ENCODE measurements around the gene SDCCAG8. TPM values are rescaled to one million over a fixed set of nuclear protein-coding genes. Genes with fewer than 3 reads are reported as not detected.

The SDCCAG8 gene
- total and polyA plus RNA-seq, 4 donors = 8.5 to 25.8 (median 17.5) TPM

- WGBS = 46% methylated on average over 12 of the region's 12 CpGs
- Histone ChIP-seq H3K9me3 (ENCODE audit: control insufficient read depth in 4 of 4, low read length in 3 of 4) (no peaks in the 10 kb centered on the region), H3K4me3 (ENCODE audit: low read depth in 1 of 3, low read length in 3 of 3) (peak overlapping the region in 1 of 3 donors; percentile 29), H3K27ac (ENCODE audit: low read depth in 1 of 2, low read length in 2 of 2) (peak overlapping the region in 1 of 2 donors; percentile 40), H3K36me3 (ENCODE audit: control insufficient read depth in 4 of 4, insufficient read depth in 3 of 4, low read depth in 1 of 4, low read length in 3 of 4) (peaks cover 0 to 5% (median 0%) of the 10 kb centered on the region in 4 donors), H3K9ac (ENCODE audit: low read depth in 1 of 2, low read length in 2 of 2) (peak overlapping the region in 1 of 2 donors; percentile 1), H3K4me1 (ENCODE audit: control insufficient read depth in 4 of 4, insufficient read depth in 4 of 4, low read length in 3 of 4) (peaks cover 0 to 11% (median 2%) of the 10 kb centered on the region in 4 donors), H3K27me3 (ENCODE audit: control insufficient read depth in 4 of 4, insufficient read depth in 4 of 4, low read length in 3 of 4) (no peaks in the 10 kb centered on the region)
- no peak for TF ChIP-seq HNF4G (IDR thresholded peaks at IDR 0.05)
- TF ChIP-seq RXRA (IDR thresholded peaks at IDR 0.05) = no peak
- TF ChIP-seq, protein P1, sequence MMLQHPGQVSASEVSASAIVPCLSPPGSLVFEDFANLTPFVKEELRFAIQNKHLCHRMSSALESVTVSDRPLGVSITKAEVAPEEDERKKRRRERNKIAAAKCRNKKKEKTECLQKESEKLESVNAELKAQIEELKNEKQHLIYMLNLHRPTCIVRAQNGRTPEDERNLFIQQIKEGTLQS (IDR thresholded peaks at IDR 0.05) = no peak
- no peak for TF ChIP-seq REST (IDR thresholded peaks at IDR 0.05)
- TF ChIP-seq YY1 (IDR thresholded peaks at IDR 0.05) = peak; percentile 43
- peak in 1 of 2 donors; percentile 5 for TF ChIP-seq RAD21 (IDR thresholded peaks at IDR 0.05)
- DNase-seq (ENCODE audit: low spot score) = no peak
Observed at GRCh38 chr1:243473227-243474135, 217.6 kb downstream of the SDCCAG8 start.

GRCh38 chr1:243474136-243474881 is 218.5 kb downstream of the SDCCAG8 start:
- DNase-seq (ENCODE audit: low spot score) = no peak
- H3K27me3 ChIP-seq (ENCODE audit: control insufficient read depth in 4 of 4, insufficient read depth in 4 of 4, low read length in 3 of 4) = no peaks in the 10 kb centered on the region
- H3K36me3 ChIP-seq (ENCODE audit: control insufficient read depth in 4 of 4, insufficient read depth in 3 of 4, low read depth in 1 of 4, low read length in 3 of 4) = peaks cover 0 to 5% (median 0%) of the 10 kb centered on the region in 4 donors
- H3K4me1 ChIP-seq (ENCODE audit: control insufficient read depth in 4 of 4, insufficient read depth in 4 of 4, low read length in 3 of 4) = peaks cover 0 to 11% (median 2%) of the 10 kb centered on the region in 4 donors
- H3K4me3 ChIP-seq (ENCODE audit: low read depth in 1 of 3, low read length in 3 of 3) = no peak overlapping the region
- TF ChIP-seq SP1 (IDR thresholded peaks at IDR 0.05) (no peak), HNF4A (conservative IDR thresholded peaks at IDR 0.05) (no peak), RAD21 (IDR thresholded peaks at IDR 0.05) (no peak), NR2F2 (IDR thresholded peaks at IDR 0.05) (no peak)
- H3K9me3 ChIP-seq (ENCODE audit: control insufficient read depth in 4 of 4, low read length in 3 of 4) = no peaks in the 10 kb centered on the region
- no peak overlapping the region for H3K9ac ChIP-seq (ENCODE audit: low read depth in 1 of 2, low read length in 2 of 2)
- H3K27ac ChIP-seq (ENCODE audit: low read depth in 1 of 2, low read length in 2 of 2) = no peak overlapping the region
- 94% methylated on average over 55 of the region's 55 CpGs for WGBS

GRCh38 chr1:243474906-243475305 is 219.1 kb downstream of the SDCCAG8 start:
- H3K4me3 ChIP-seq (ENCODE audit: low read depth in 1 of 3, low read length in 3 of 3) = no peak overlapping the region
- H3K9me3 ChIP-seq (ENCODE audit: control insufficient read depth in 4 of 4, low read length in 3 of 4) = no peaks in the 10 kb centered on the region
- no peaks in the 10 kb centered on the region for H3K27me3 ChIP-seq (ENCODE audit: control insufficient read depth in 4 of 4, insufficient read depth in 4 of 4, low read length in 3 of 4)
- H3K9ac ChIP-seq (ENCODE audit: low read depth in 1 of 2, low read length in 2 of 2) = no peak overlapping the region
- H3K27ac ChIP-seq (ENCODE audit: low read depth in 1 of 2, low read length in 2 of 2) = no peak overlapping the region
- DNase-seq (ENCODE audit: low spot score) = no peak
- WGBS = 99% methylated on average over 9 of the region's 9 CpGs
- H3K36me3 ChIP-seq (ENCODE audit: control insufficient read depth in 4 of 4, insufficient read depth in 3 of 4, low read depth in 1 of 4, low read length in 3 of 4) = peaks cover 0 to 5% (median 0%) of the 10 kb centered on the region in 4 donors
- peaks cover 0 to 11% (median 2%) of the 10 kb centered on the region in 4 donors for H3K4me1 ChIP-seq (ENCODE audit: control insufficient read depth in 4 of 4, insufficient read depth in 4 of 4, low read length in 3 of 4)
- no peak for TF ChIP-seq CTCF (IDR thresholded peaks at IDR 0.05; ENCODE audit: low read depth, low read length, missing input control)
- TF ChIP-seq ZBTB33 (IDR thresholded peaks at IDR 0.05) = no peak
- no peak for TF ChIP-seq RAD21 (IDR thresholded peaks at IDR 0.05)
- TF ChIP-seq RXRA (IDR thresholded peaks at IDR 0.05) = no peak
- TF ChIP-seq REST (IDR thresholded peaks at IDR 0.05) = no peak
- no peak for TF ChIP-seq FOXA2 (IDR thresholded peaks at IDR 0.05)
- no peak for TF ChIP-seq NR2F2 (IDR thresholded peaks at IDR 0.05)
- no peak for TF ChIP-seq SP1 (IDR thresholded peaks at IDR 0.05)
